Measurements from ENCODE around the gene GLMP.

GRCh38 chr1:156276966-156277381 lies 18.5 kb downstream of the GLMP start:
- no peak for TF ChIP-seq TCF7L2 (IDR thresholded peaks at IDR 0.05; ENCODE audit: low read depth, low read length)
- no peak for TF ChIP-seq CTCF (IDR thresholded peaks at IDR 0.05)
- no peak for TF ChIP-seq REST (IDR thresholded peaks at IDR 0.05; ENCODE audit: insufficient read depth in 1 of 2, low read depth in 2 of 2, low read length in 1 of 2)
- no peak for TF ChIP-seq SIN3A (IDR thresholded peaks at IDR 0.05; ENCODE audit: borderline replicate concordance, insufficient read depth, low read depth, low read length)
